LNCaP clone FGC (cell line): ENCODE data around the gene TNIK.

Source experiments
- DNase-seq: peaks from one replicate; pipeline ENCODE4 v3.0.0-alpha.2; 2011; ENCODE audit warnings: low read depth
- H3K4me3 ChIP-seq: 2 replicates; pipeline ENCODE4 v1.5.1; 2011; ENCODE audit warnings: mild to moderate bottlenecking, low read depth, low read length, control low read depth
- TF ChIP-seq, protein P1 (sequence below): IDR thresholded peaks from 2 replicates; pipeline ENCODE4 v1.5.1; 2012; ENCODE audit warnings: mild to moderate bottlenecking; ENCODE audit not compliant: control insufficient read depth, insufficient read depth; ENCODE audit errors: extremely low read depth

TNIK gene

GRCh38 chr3:171190668-171191067 is 269.5 kb downstream of the TNIK start:
- TF ChIP-seq, protein P1, sequence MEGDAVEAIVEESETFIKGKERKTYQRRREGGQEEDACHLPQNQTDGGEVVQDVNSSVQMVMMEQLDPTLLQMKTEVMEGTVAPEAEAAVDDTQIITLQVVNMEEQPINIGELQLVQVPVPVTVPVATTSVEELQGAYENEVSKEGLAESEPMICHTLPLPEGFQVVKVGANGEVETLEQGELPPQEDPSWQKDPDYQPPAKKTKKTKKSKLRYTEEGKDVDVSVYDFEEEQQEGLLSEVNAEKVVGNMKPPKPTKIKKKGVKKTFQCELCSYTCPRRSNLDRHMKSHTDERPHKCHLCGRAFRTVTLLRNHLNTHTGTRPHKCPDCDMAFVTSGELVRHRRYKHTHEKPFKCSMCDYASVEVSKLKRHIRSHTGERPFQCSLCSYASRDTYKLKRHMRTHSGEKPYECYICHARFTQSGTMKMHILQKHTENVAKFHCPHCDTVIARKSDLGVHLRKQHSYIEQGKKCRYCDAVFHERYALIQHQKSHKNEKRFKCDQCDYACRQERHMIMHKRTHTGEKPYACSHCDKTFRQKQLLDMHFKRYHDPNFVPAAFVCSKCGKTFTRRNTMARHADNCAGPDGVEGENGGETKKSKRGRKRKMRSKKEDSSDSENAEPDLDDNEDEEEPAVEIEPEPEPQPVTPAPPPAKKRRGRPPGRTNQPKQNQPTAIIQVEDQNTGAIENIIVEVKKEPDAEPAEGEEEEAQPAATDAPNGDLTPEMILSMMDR, result no peak
- DNase-seq, result no peak
- no peak overlapping the region for H3K4me3 ChIP-seq

GRCh38 chr3:171189394-171190080 is 270.7 kb downstream of the TNIK start:
- no peak for DNase-seq

DNA sequence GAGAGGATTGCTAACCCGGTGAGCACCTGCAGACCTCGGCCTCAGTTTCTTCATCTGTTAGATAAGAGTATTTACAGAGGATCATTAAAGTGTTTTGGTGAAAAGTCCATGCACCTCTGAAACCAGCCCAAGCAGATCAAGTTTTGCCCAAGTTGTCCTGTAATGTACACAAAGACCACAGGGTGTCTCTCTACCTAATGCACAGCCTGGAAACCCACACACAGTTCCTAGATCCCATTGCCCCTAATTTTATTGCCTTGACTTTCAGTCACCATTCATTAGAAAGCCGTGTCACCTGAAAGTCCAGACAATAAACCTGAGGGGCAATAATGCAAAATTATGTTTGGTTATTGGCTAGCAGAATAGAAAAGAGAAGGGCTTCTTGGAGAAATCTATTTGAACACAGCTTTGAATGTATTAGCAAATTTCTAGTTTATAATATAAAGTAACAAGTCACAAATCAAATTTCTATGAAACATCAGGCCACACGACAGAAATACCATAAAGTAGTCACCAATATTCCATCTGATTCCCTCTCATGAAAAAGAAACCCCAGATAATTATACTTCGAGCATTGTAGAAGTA is 272.4 kb downstream of the TNIK start:
- no peak for DNase-seq

More at GRCh38 chr3:171189394-171190080, 270.7 kb downstream of the TNIK start:
- TF ChIP-seq, protein P1, result no peak
- H3K4me3 ChIP-seq, result no peak overlapping the region

GRCh38 chr3:171186817-171187500 is 273.2 kb downstream of the TNIK start:
- TF ChIP-seq, protein P1, result no peak
- DNase-seq, result no peak
- no peak overlapping the region for H3K4me3 ChIP-seq

More for the DNA sequence above, 272.4 kb downstream of the TNIK start:
- TF ChIP-seq, protein P1, result peak; percentile 82
- H3K4me3 ChIP-seq, result no peak overlapping the region

DNA sequence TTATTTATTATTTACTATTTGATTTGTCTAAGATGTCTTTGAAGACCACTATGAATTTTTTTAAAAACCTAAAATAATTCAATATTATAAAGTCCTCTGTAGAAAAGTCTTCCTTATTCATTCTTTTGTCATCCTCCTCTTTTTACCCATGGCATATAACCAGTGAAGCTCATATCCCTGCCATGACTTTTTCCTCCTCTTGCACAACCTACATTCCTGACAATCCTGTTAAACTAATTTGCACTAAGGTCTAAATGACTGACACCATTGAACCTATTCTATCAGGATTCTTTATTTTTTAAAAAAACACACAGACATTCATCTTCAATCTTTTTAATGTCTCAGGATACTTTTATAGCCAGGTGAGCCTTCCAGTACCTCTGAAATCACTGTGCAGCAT is 273.8 kb downstream of the TNIK start:
- no peak for DNase-seq
- TF ChIP-seq, protein P1, result no peak

GRCh38 chr3:171185959-171186358 is 274.2 kb downstream of the TNIK start:
- no peak overlapping the region for H3K4me3 ChIP-seq
- TF ChIP-seq, protein P1, result no peak

More for the DNA sequence above, 273.8 kb downstream of the TNIK start:
- H3K4me3 ChIP-seq, result no peak overlapping the region

More at GRCh38 chr3:171185959-171186358, 274.2 kb downstream of the TNIK start:
- DNase-seq, result no peak
